Osteoblast (primary cell): ENCODE measurements around the gene PEX19. TPM values are rescaled to one million over a fixed set of nuclear protein-coding genes. Genes with fewer than 3 reads are reported as not detected.

ENCODE experiments used
- DNase-seq: peaks from one replicate; pipeline ENCODE4 v3.0.0; 2011; ENCODE audit warnings: low spot score, mixed read lengths; ENCODE audit not compliant: insufficient read length; ENCODE audit errors: missing footprints
- H2AFZ ChIP-seq: 2 replicates; pipeline ENCODE4 v1.6.0; 2011; ENCODE audit warnings: mild to moderate bottlenecking, low read length
- H3K27ac ChIP-seq: 2 replicates; pipeline ENCODE4 v1.5.1; 2011; ENCODE audit warnings: mild to moderate bottlenecking, low read depth, low read length, moderate library complexity
- H3K27me3 ChIP-seq: 2 replicates; pipeline ENCODE4 v1.6.0; 2012; ENCODE audit warnings: mild to moderate bottlenecking, control low read depth, inconsistent platforms, low read length, moderate library complexity; ENCODE audit not compliant: insufficient read depth
- H3K36me3 ChIP-seq: 2 replicates; pipeline ENCODE4 v1.5.1; 2011; ENCODE audit warnings: mild to moderate bottlenecking, low read length, control low read depth, moderate library complexity; ENCODE audit not compliant: insufficient read depth
- H3K4me1 ChIP-seq: 2 replicates; pipeline ENCODE4 v1.5.1; 2011; ENCODE audit warnings: mild to moderate bottlenecking, low read length, control low read depth, moderate library complexity; ENCODE audit not compliant: insufficient read depth
- H3K4me2 ChIP-seq: 2 replicates; pipeline ENCODE4 v1.6.0; 2011; ENCODE audit warnings: mild to moderate bottlenecking, low read length; ENCODE audit not compliant: insufficient read depth
- H3K4me3 ChIP-seq: fragments of 200-600 bp; sonication (generic); 3 replicates; pipeline ENCODE4 v1.5.1; 2012; ENCODE audit warnings: mild to moderate bottlenecking, low read length, inconsistent platforms; ENCODE audit not compliant: insufficient read depth
- H3K79me2 ChIP-seq: 2 replicates; pipeline ENCODE4 v1.6.0; 2012; ENCODE audit warnings: mild to moderate bottlenecking, low read length, control low read depth, inconsistent platforms; ENCODE audit not compliant: insufficient read depth
- H3K9me3 ChIP-seq: 2 replicates; pipeline ENCODE4 v1.5.1; 2011; ENCODE audit warnings: low read depth, low read length, control low read depth
- H4K20me1 ChIP-seq: 2 replicates; pipeline ENCODE4 v1.6.0; 2012; ENCODE audit warnings: mild to moderate bottlenecking, low read length, control low read depth; ENCODE audit not compliant: insufficient read depth
- total RNA-seq: library from RNA; depleted of rRNA; stranded (reverse); fragments of >200 nt; gene quantifications from 2 replicates; pipeline ENCODE4 v1.2.3, GENCODE V29; 2012
- TF ChIP-seq, protein P1 (sequence below): IDR thresholded peaks from 2 replicates; pipeline ENCODE4 v1.5.1; 2011; ENCODE audit warnings: mild to moderate bottlenecking, low read depth, low read length, moderate library complexity; ENCODE audit errors: extremely low read depth

Gene PEX19
- total RNA-seq, 1 donor: 38.0 TPM

DNA sequence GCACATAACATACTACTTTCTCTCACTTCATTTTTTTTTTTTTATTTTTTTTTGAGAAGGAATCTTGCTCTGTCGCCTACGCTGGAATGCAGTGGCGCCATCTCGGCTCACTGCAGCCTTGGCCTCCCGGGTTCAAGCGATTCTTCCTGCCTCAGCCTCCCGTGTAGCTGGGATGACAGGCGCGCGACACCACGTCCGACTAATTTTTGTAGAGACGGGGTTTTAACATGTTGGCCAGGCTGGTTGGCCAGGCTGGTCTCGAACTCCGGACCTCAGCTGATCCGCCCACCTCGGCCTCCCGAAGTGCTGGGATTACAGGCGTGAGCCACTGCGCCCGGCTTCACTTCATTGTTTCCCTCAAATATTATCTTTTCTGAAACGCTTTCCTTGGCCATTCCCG is 573 bp upstream of the PEX19 start:
- no peak overlapping the region for H2AFZ ChIP-seq

DNA sequence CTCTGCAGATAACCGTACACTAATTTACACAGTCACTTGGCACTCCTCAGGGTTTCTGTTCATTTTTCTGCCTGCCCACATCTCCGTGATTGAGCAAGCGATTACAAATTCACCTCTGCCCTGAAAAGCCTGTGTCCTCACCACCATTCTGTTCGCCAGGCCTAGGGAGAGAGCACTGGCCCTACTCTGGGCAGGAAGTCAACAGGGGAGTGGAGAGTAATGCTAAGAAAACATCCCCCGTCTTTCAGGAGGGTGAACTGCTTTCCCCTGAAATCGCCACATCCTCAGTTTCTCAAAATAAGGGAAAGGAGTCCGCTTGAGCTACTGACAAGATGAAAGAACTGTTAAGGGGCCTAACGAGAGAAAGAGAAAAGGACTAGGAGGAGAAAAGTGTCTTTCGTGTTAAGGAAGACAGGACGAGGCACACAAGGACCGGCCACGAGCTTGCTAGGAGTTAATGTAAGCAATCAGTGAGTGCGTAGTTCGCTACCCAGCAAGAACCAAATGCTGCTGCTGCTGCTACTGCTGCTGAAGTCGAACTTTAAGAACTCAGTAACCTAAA is 632 bp downstream of the PEX19 start:
- no peaks in the 10 kb centered on the region for H3K27me3 ChIP-seq
- TF ChIP-seq, protein P1, sequence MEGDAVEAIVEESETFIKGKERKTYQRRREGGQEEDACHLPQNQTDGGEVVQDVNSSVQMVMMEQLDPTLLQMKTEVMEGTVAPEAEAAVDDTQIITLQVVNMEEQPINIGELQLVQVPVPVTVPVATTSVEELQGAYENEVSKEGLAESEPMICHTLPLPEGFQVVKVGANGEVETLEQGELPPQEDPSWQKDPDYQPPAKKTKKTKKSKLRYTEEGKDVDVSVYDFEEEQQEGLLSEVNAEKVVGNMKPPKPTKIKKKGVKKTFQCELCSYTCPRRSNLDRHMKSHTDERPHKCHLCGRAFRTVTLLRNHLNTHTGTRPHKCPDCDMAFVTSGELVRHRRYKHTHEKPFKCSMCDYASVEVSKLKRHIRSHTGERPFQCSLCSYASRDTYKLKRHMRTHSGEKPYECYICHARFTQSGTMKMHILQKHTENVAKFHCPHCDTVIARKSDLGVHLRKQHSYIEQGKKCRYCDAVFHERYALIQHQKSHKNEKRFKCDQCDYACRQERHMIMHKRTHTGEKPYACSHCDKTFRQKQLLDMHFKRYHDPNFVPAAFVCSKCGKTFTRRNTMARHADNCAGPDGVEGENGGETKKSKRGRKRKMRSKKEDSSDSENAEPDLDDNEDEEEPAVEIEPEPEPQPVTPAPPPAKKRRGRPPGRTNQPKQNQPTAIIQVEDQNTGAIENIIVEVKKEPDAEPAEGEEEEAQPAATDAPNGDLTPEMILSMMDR: no peak
- H3K27ac ChIP-seq: peak overlapping the region; percentile 86
- peaks cover 49% of the 10 kb centered on the region for H3K36me3 ChIP-seq
- H3K79me2 ChIP-seq: peaks cover 19% of the 10 kb centered on the region
- peak overlapping the region; percentile 84 for H3K4me3 ChIP-seq
- H3K4me1 ChIP-seq: peaks cover 16% of the 10 kb centered on the region
- H3K9me3 ChIP-seq: no peaks in the 10 kb centered on the region
- H2AFZ ChIP-seq: peak overlapping the region; percentile 65
- peak overlapping the region; percentile 90 for H3K4me2 ChIP-seq
- peaks cover 4% of the 10 kb centered on the region for H4K20me1 ChIP-seq
- peak; percentile 85 for DNase-seq

More for the DNA sequence above, 573 bp upstream of the PEX19 start:
- H3K79me2 ChIP-seq: peaks cover 19% of the 10 kb centered on the region
- H3K4me1 ChIP-seq: peaks cover 16% of the 10 kb centered on the region
- no peak for DNase-seq
- peaks cover 9% of the 10 kb centered on the region for H4K20me1 ChIP-seq
- H3K27me3 ChIP-seq: no peaks in the 10 kb centered on the region
- no peaks in the 10 kb centered on the region for H3K9me3 ChIP-seq
- TF ChIP-seq, protein P1: no peak
- H3K4me3 ChIP-seq: peak overlapping the region; percentile 84
- no peak overlapping the region for H3K27ac ChIP-seq
- peaks cover 49% of the 10 kb centered on the region for H3K36me3 ChIP-seq
- peak overlapping the region; percentile 90 for H3K4me2 ChIP-seq

DNA sequence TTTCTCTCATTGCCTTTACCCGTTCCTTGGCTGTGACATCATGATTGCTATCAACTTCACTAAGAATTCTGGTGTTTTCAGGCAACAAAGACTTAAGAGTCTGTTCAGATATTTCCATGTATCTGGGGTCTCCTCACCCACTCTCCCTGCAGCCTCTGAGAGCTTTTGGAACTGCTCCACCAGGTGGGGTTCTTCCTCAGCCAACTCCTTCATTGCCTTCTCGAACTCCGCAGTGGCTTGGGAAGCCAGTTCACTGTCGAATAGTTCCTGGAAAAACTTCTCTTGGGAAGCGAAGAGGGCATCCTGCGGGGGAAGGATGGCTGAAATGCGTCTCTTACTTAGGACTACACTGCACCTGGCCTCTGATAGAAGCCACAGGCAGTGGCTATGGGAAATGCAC is 2.1 kb downstream of the PEX19 start:
- TF ChIP-seq, protein P1: no peak
- Histone ChIP-seq H3K79me2 (peaks cover 19% of the 10 kb centered on the region), H2AFZ (no peak overlapping the region), H3K36me3 (peaks cover 53% of the 10 kb centered on the region), H3K4me1 (peaks cover 16% of the 10 kb centered on the region), H3K4me3 (no peak overlapping the region), H3K27me3 (no peaks in the 10 kb centered on the region), H3K27ac (no peak overlapping the region), H4K20me1 (peaks cover 4% of the 10 kb centered on the region), H3K9me3 (no peaks in the 10 kb centered on the region), H3K4me2 (no peak overlapping the region)
- no peak for DNase-seq

DNA sequence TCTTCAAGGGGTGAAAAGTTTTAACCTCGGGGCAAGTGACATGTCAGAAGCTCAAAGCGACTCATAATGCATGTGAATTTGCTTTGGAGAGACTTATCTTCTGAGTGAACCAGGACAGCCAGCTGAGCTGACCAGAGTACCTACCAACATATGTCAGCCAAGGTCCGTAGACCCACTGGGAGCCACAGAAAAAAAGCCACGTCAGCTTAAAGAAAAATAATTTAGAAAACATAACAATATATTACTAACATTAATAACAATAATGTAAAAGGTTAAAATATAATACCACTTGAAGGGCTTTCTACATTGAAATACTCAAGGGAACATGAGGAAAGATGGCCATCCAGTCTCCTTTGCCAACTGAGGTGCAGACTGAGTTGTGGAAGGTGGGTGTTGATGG is 6.9 kb downstream of the PEX19 start:
- Histone ChIP-seq H3K4me1 (peaks cover under 1% of the 10 kb centered on the region), H3K79me2 (peaks cover 10% of the 10 kb centered on the region), H3K4me2 (no peak overlapping the region), H3K36me3 (peaks cover 66% of the 10 kb centered on the region), H3K4me3 (no peak overlapping the region), H3K9me3 (no peaks in the 10 kb centered on the region), H4K20me1 (no peaks in the 10 kb centered on the region), H3K27me3 (no peaks in the 10 kb centered on the region), H2AFZ (no peak overlapping the region), H3K27ac (no peak overlapping the region)
- TF ChIP-seq, protein P1: no peak
- DNase-seq: no peak
